K562 (cell line): Measurements from ENCODE around the gene BCL11A. TPM values are rescaled to one million over a fixed set of nuclear protein-coding genes. Genes with fewer than 3 reads are reported as not detected.

Experiments used
- ATAC-seq: fragments of 200-7000 bp; cut with Tn5 transposase; 3 replicates; pipeline ENCODE4 v1.9.1; 2020; ENCODE audit warnings: moderate library complexity
- BruUV-seq: library from RNA; stranded (reverse); fragments of 400-500 nt; replicated peaks from 2 replicates; lab custom pipeline; 2021; lab: Mats Ljungman, UMichigan
- CTCF ChIA-PET: fragments of 300-600 bp; formaldehyde crosslinking; extraction: SDS; loops from one replicate; lab custom pipeline; 2021; ENCODE audit warnings: low intra/inter-chr PET ratio; lab: Yijun Ruan, JAX
- POLR2A ChIA-PET: fragments of 300-600, 350-650 bp; sonication (Branson Sonifier 250); formaldehyde crosslinking; extraction: SDS; loops from one replicate; lab custom pipeline; 2021; ENCODE audit warnings: antibody characterized with exemption, inconsistent platforms; lab: Yijun Ruan, JAX
- DNase-seq, 4 experiments: peaks; one replicate each; pipeline versions ENCODE4 v3.0.0 to v3.0.0-alpha.2; 2011 to 2018; ENCODE audit warnings: low spot score in 3 of 4, mixed read lengths in 3 of 4; ENCODE audit errors: extremely low read depth in 1 of 4
- FAIRE-seq: peaks from 2 replicates; lab custom pipeline; 2011; peaks lifted over from hg19 to GRCh38; lab: Jason Lieb, UNC
- H2AFZ ChIP-seq: 2 replicates; pipeline ENCODE4 v1.6.0; 2011; ENCODE audit warnings: low read depth, low read length, control low read depth, inconsistent platforms
- H3K27ac ChIP-seq: fragments of 200-600 bp; 3 replicates; pipeline ENCODE4 v1.8.0; 2011; ENCODE audit warnings: low read depth, mild to moderate bottlenecking, control low read depth, inconsistent platforms, low read length, moderate library complexity, mixed read lengths; ENCODE audit errors: extremely low read depth
- H3K27me3 ChIP-seq, 2 experiments: fragments of 300-600 bp in 1 of 2; 2 replicates in 1 of 2; 3 replicates in 1 of 2; pipeline versions ENCODE4 v1.6.0 to v1.8.0; 2011; ENCODE audit warnings: inconsistent platforms in 2 of 2, low read length in 2 of 2, mild to moderate bottlenecking in 1 of 2, mixed read lengths in 1 of 2, moderate library complexity in 1 of 2; ENCODE audit not compliant: control insufficient read depth in 2 of 2, insufficient read depth in 2 of 2
- H3K36me3 ChIP-seq: fragments of 300-600 bp; 3 replicates; pipeline ENCODE4 v1.8.0; 2011; ENCODE audit warnings: mild to moderate bottlenecking, low read length, inconsistent platforms; ENCODE audit not compliant: control insufficient read depth, insufficient read depth
- H3K4me1 ChIP-seq, 2 experiments: fragments of 200-600 bp in 1 of 2; replicated peaks in 1 of 2; 2 replicates in 1 of 2; 3 replicates in 1 of 2; pipeline versions ENCODE4 v1.5.1 to v1.8.0; 2011; ENCODE audit warnings: inconsistent platforms in 2 of 2, low read length in 2 of 2, mild to moderate bottlenecking in 1 of 2, mixed read lengths in 1 of 2, moderate library complexity in 1 of 2; ENCODE audit not compliant: control insufficient read depth in 2 of 2, insufficient read depth in 2 of 2
- H3K4me2 ChIP-seq: 2 replicates; pipeline ENCODE4 v1.6.1; 2011; ENCODE audit warnings: low read length, control low read depth, inconsistent platforms, mixed read lengths; ENCODE audit not compliant: insufficient read depth
- H3K4me3 ChIP-seq: fragments of 200-600 bp; sonication (generic), shearing (Covaris generic); 2 replicates; pipeline ENCODE4 v1.5.1; 2016; ENCODE audit warnings: control low read depth, inconsistent platforms
- H3K79me2 ChIP-seq: fragments of 200-600 bp; 3 replicates; pipeline ENCODE4 v1.8.0; 2011; ENCODE audit warnings: low read length, inconsistent platforms; ENCODE audit not compliant: control insufficient read depth, insufficient read depth
- H3K9ac ChIP-seq, 2 experiments: 2 replicates each; pipeline versions ENCODE4 v1.6.0 to v1.6.1; 2011; ENCODE audit warnings: low read depth in 2 of 2, low read length in 2 of 2, control low read depth in 1 of 2, inconsistent platforms in 1 of 2, mild to moderate bottlenecking in 1 of 2, mixed read lengths in 1 of 2; ENCODE audit not compliant: insufficient read depth in 1 of 2
- H3K9me1 ChIP-seq: one replicate; pipeline ENCODE4 v1.6.0; 2011; ENCODE audit warnings: inconsistent platforms, mild to moderate bottlenecking, low read length, moderate library complexity; ENCODE audit not compliant: control insufficient read depth, insufficient read depth
- H3K9me3 ChIP-seq: replicated peaks from 2 replicates; pipeline ENCODE4 v1.5.1; 2011; ENCODE audit warnings: low read depth, low read length, inconsistent platforms; ENCODE audit not compliant: control insufficient read depth, insufficient read depth
- H4K20me1 ChIP-seq: replicated peaks from 2 replicates; pipeline ENCODE4 v1.6.1; 2011; ENCODE audit warnings: low read length, inconsistent platforms, mixed read lengths; ENCODE audit not compliant: control insufficient read depth, insufficient read depth
- ATF3 ChIP-seq, 2 experiments: fragments of 450-650 bp in 1 of 2; sonication (generic) in 1 of 2; formaldehyde crosslinking in 1 of 2; IDR thresholded peaks in 1 of 2; conservative IDR thresholded peaks in 1 of 2; 2 replicates each; pipeline versions ENCODE4 v1.6.1 to v1.8.1; 2016 to 2023; ENCODE audit warnings: mild to moderate bottlenecking in 2 of 2, moderate library complexity in 2 of 2, inconsistent platforms in 1 of 2, missing genetic modification reagents in 1 of 2
- DACH1 ChIP-seq: fragments of 450-650 bp; IDR thresholded peaks from 2 replicates; pipeline ENCODE4 v1.6.1; 2018; ENCODE audit not compliant: partially characterized antibody
- E2F3 ChIP-seq: fragments of 250-450 bp; sonication (Bioruptor Pico); IDR thresholded peaks from 2 replicates; pipeline ENCODE4 v1.4.0; 2020; ENCODE audit warnings: mild to moderate bottlenecking
- ELK1 ChIP-seq: sonication (generic); formaldehyde crosslinking; IDR thresholded peaks from 2 replicates; pipeline ENCODE4 v1.8.1; 2022; ENCODE audit warnings: missing genetic modification reagents
- MECOM ChIP-seq: fragments of 250-450 bp; sonication (Bioruptor Pico); IDR thresholded peaks from 2 replicates; pipeline ENCODE4 v1.8.0; 2022; ENCODE audit warnings: inconsistent platforms
- MED1 ChIP-seq: sonication (generic); formaldehyde crosslinking; IDR thresholded peaks from 2 replicates; pipeline ENCODE4 v1.8.1; 2023; ENCODE audit warnings: missing genetic modification reagents, borderline replicate concordance
- RBBP5 ChIP-seq: fragments of 200-600 bp; sonication (generic); IDR thresholded peaks from 2 replicates; pipeline ENCODE4 v1.6.1; 2012; ENCODE audit warnings: borderline replicate concordance, mild to moderate bottlenecking, low read length, control low read depth, inconsistent platforms; ENCODE audit not compliant: insufficient read depth, poor library complexity, severe bottlenecking
- RREB1 ChIP-seq: fragments of 250-450 bp; sonication (Bioruptor Pico); IDR thresholded peaks from 2 replicates; pipeline ENCODE4 v1.4.0; 2020
- STAT5A ChIP-seq: IDR thresholded peaks from 2 replicates; pipeline ENCODE4 v1.6.1; 2012; ENCODE audit warnings: low read length, inconsistent platforms, borderline replicate concordance
- XRCC3 ChIP-seq: fragments of 450-650 bp; IDR thresholded peaks from 2 replicates; pipeline ENCODE4 v1.6.1; 2017; ENCODE audit warnings: mild to moderate bottlenecking, moderate library complexity
- ZFP91 ChIP-seq: sonication (generic); formaldehyde crosslinking; IDR thresholded peaks from 2 replicates; pipeline ENCODE4 v1.8.0; 2022; ENCODE audit warnings: mild to moderate bottlenecking, missing genetic modification reagents
- ZNF175 ChIP-seq: fragments of 200-800 bp; sonication (Bioruptor generic); IDR thresholded peaks from 2 replicates; pipeline ENCODE4 v1.6.1; 2016; ENCODE audit warnings: low read depth, mild to moderate bottlenecking, missing genetic modification characterization, missing compliant biosample characterization
- ZNF311 ChIP-seq: fragments of 250-450 bp; sonication (Bioruptor Pico); IDR thresholded peaks from 2 replicates; pipeline ENCODE4 v1.4.0; 2020; ENCODE audit warnings: mild to moderate bottlenecking, moderate library complexity
- WGBS: fragments of 100-300 bp; shearing (Covaris generic); methylation state at CpG from one replicate; pipeline ENCODE4 v1.1.6; 2016; ENCODE audit warnings: low coverage, mixed read lengths; ENCODE audit not compliant: insufficient coverage; ENCODE audit errors: missing lambda C conversion rate; 5-methylcytosine and 5-hydroxymethylcytosine counted together
- in situ Hi-C: fragments of 300-500 bp; cut with MboI; formaldehyde crosslinking; loops from 4 replicates; pipeline ENCODE4 v1.15.0; 2018; ENCODE audit warnings: inconsistent platforms, mixed read lengths
- intact Hi-C: fragments of 100-400 bp; cut with micrococcal nuclease; formaldehyde crosslinking; loops from 2 replicates; pipeline ENCODE4 v1.14.2; 2022
- polyA plus RNA-seq, 8 experiments: library from polyadenylated mRNA; depleted of rRNA in 4 of 8; stranded (reverse) in 5 of 8; unstranded in 3 of 8; fragments of >200 nt; fragmentation: Nextera tagmentation in 2 of 8; fragmentation: Illumina TruSeq in 1 of 8; extraction: Ambion mirVana in 2 of 8; extraction: Trizol in 1 of 8; gene quantifications; 2 replicates each; pipeline versions ENCODE4 v1.2.1 to v1.2.3, GENCODE V29; 2011 to 2014; ENCODE audit warnings: inconsistent platforms in 1 of 8, missing spikeins in 1 of 8
- total RNA-seq, 7 experiments: library from RNA; depleted of rRNA in 6 of 7; stranded (reverse); fragments of >200 nt in 6 of 7; fragmentation: Illumina TruSeq in 2 of 7; extraction: Trizol in 2 of 7; gene quantifications; 2 replicates each; pipeline versions ENCODE4 v1.2.1 to v1.2.3, GENCODE V29; 2011 to 2021; ENCODE audit warnings: low replicate concordance in 1 of 7

The BCL11A gene
- total and polyA plus RNA-seq, 9 of the 15 experiments (the other 6 are each of a cell fraction or from before 2014, with no cell fraction given), result 0.13 TPM; not detected in 8

GRCh38 chr2:60598271-60598670 lies 44.8 kb upstream of the BCL11A start:
- Histone ChIP-seq H4K20me1 (no peaks in the 10 kb centered on the region), H3K4me3 (no peak overlapping the region), H3K27me3 (peaks cover 0 to 13% of the 10 kb centered on the region in 2 experiments; a peak in 3 of 5 replicates)
- TF ChIP-seq RBBP5, result no peak
- no peak for TF ChIP-seq STAT5A
- TF ChIP-seq E2F3 (CRISPR knock-in tag), result no peak
- no peak for TF ChIP-seq XRCC3
- no peak for TF ChIP-seq MECOM
- no peak for TF ChIP-seq ZNF311
- TF ChIP-seq ATF3 (IDR thresholded peaks at IDR 0.05), result no peak
- TF ChIP-seq ATF3 (CRISPR knock-in tag; conservative IDR thresholded peaks at IDR 0.05), result no peak
- no peak for TF ChIP-seq ZNF175 (CRISPR knock-in tag)
- no peak for TF ChIP-seq MED1 (CRISPR knock-in tag)
- TF ChIP-seq DACH1, result no peak
- TF ChIP-seq ELK1, result no peak
- no peak for TF ChIP-seq RREB1 (CRISPR knock-in tag)
- no peak for TF ChIP-seq ZFP91

More at GRCh38 chr2:60598271-60598670, 44.8 kb upstream of the BCL11A start:
- H3K27ac ChIP-seq, result no peak overlapping the region
- CTCF ChIA-PET, result no interaction called here
- no peaks in the 10 kb centered on the region for H3K36me3 ChIP-seq
- in situ Hi-C loops, result no loop called here
- no peak overlapping the region for H3K9ac ChIP-seq
- intact Hi-C loops, result no loop called here
- POLR2A ChIA-PET, result interaction anchor here (0.6 kb wide), 1 partner anchor 60 kb away, joined by 3 read pairs; no protein-coding TSS in a partner anchor
- H3K79me2 ChIP-seq, result no peaks in the 10 kb centered on the region
- no peak for FAIRE-seq
- DNase-seq, result no peak
- H3K4me2 ChIP-seq, result no peak overlapping the region
- no peak overlapping the region for H2AFZ ChIP-seq
- no peaks in the 10 kb centered on the region for H3K9me3 ChIP-seq
- BruUV-seq, result no TSS peak
- H3K9me1 ChIP-seq, result no peaks in the 10 kb centered on the region
- no peaks in the 10 kb centered on the region; a peak in 1 of 5 replicates for H3K4me1 ChIP-seq
- no peak for ATAC-seq
- WGBS, result 0% methylated on average over 3 of the region's 3 CpGs
